GM23338 (cell line): ENCODE data around the gene INPP5D. TPM values are rescaled to one million over a fixed set of nuclear protein-coding genes. Genes with fewer than 3 reads are reported as not detected.

Experiments
- ATAC-seq: fragments of 200-7000 bp; cut with Tn5 transposase; 3 replicates; pipeline ENCODE4 v1.9.1; 2020
- DNase-seq: peaks from one replicate; pipeline ENCODE4 v3.0.0-alpha.2; 2015; ENCODE audit warnings: low spot score
- H2AFZ ChIP-seq: fragments of 200-600 bp; sonication (generic); 2 replicates; pipeline ENCODE4 v1.8.0; 2016; ENCODE audit warnings: antibody characterized with exemption, mild to moderate bottlenecking, moderate library complexity
- H3F3A ChIP-seq: fragments of 200-600 bp; sonication (generic); replicated peaks from 2 replicates; pipeline ENCODE4 v1.8.0; 2017; ENCODE audit warnings: antibody characterized with exemption, mixed run types, low read depth
- H3K27ac ChIP-seq: fragments of 200-600 bp; sonication (generic); 2 replicates; pipeline ENCODE4 v1.6.1; 2016; ENCODE audit warnings: low read depth
- H3K27me3 ChIP-seq: fragments of 200-600 bp; sonication (generic); 2 replicates; pipeline ENCODE4 v1.8.0; 2016; ENCODE audit warnings: mild to moderate bottlenecking, mixed run types, moderate library complexity; ENCODE audit not compliant: insufficient read depth
- H3K36me3 ChIP-seq: fragments of 200-600 bp; sonication (generic); 2 replicates; pipeline ENCODE4 v1.8.0; 2016; ENCODE audit warnings: mild to moderate bottlenecking; ENCODE audit not compliant: insufficient read depth
- H3K4me1 ChIP-seq: fragments of 200-600 bp; sonication (generic); 2 replicates; pipeline ENCODE4 v1.8.0; 2016; ENCODE audit warnings: mild to moderate bottlenecking, moderate library complexity; ENCODE audit not compliant: insufficient read depth
- H3K4me2 ChIP-seq: fragments of 200-600 bp; sonication (generic); 2 replicates; pipeline ENCODE4 v1.7.1; 2017; ENCODE audit warnings: mixed run types
- H3K4me3 ChIP-seq: fragments of 200-600 bp; sonication (generic); 2 replicates; pipeline ENCODE4 v1.6.1; 2016; ENCODE audit warnings: mixed run types
- H3K79me2 ChIP-seq: fragments of 200-600 bp; sonication (generic); replicated peaks from 2 replicates; pipeline ENCODE4 v1.8.0; 2017; ENCODE audit warnings: mild to moderate bottlenecking; ENCODE audit not compliant: insufficient read depth
- H3K9me2 ChIP-seq: fragments of 200-600 bp; sonication (generic); 2 replicates; pipeline ENCODE4 v1.8.0; 2017; ENCODE audit not compliant: insufficient read depth
- H4K20me1 ChIP-seq: fragments of 200-600 bp; sonication (generic); replicated peaks from 2 replicates; pipeline ENCODE4 v1.8.0; 2017; ENCODE audit warnings: mild to moderate bottlenecking; ENCODE audit not compliant: insufficient read depth
- H3K27ac Mint-ChIP-seq: 2 replicates; pipeline ENCODE4 v1.8.0; 2020; ENCODE audit warnings: inconsistent platforms, mild to moderate bottlenecking, moderate library complexity, mixed read lengths
- H3K27me3 Mint-ChIP-seq: 3 replicates; pipeline ENCODE4 v1.8.0; 2022; ENCODE audit warnings: low read depth, mild to moderate bottlenecking, moderate library complexity, mixed read lengths, inconsistent platforms; ENCODE audit not compliant: insufficient read depth, poor library complexity
- H3K36me3 Mint-ChIP-seq: 3 replicates; pipeline ENCODE4 v1.8.0; 2021; ENCODE audit warnings: low read depth, mild to moderate bottlenecking, inconsistent platforms, moderate library complexity, mixed read lengths
- H3K4me1 Mint-ChIP-seq: 3 replicates; pipeline ENCODE4 v1.8.0; 2020; ENCODE audit warnings: mild to moderate bottlenecking, inconsistent platforms, mixed read lengths
- H3K4me3 Mint-ChIP-seq: 3 replicates; pipeline ENCODE4 v1.8.0; 2021; ENCODE audit warnings: moderate library complexity, mild to moderate bottlenecking, inconsistent platforms, mixed read lengths
- H3K9me3 Mint-ChIP-seq: 3 replicates; pipeline ENCODE4 v1.8.0; 2020; ENCODE audit warnings: moderate library complexity, mild to moderate bottlenecking, inconsistent platforms, mixed read lengths
- CREB1 ChIP-seq: fragments of 250-450 bp; sonication (Bioruptor Pico); IDR thresholded peaks from 2 replicates; pipeline ENCODE4 v1.5.0; 2020; ENCODE audit warnings: low read depth, mild to moderate bottlenecking, moderate library complexity
- CTCF ChIP-seq, 2 experiments: fragments of 200-600 bp in 1 of 2; sonication (generic) in 1 of 2; conservative IDR thresholded peaks; 2 replicates each; pipeline versions ENCODE4 v1.5.1 to v1.6.1; 2016 to 2017; ENCODE audit warnings: antibody characterized with exemption in 2 of 2, low read depth in 2 of 2, mild to moderate bottlenecking in 2 of 2, moderate library complexity in 1 of 2
- ETS1 ChIP-seq: IDR thresholded peaks from 2 replicates; pipeline ENCODE4 v1.6.1; 2016; ENCODE audit warnings: antibody characterized with exemption
- POLR2AphosphoS5 ChIP-seq: IDR thresholded peaks from 2 replicates; pipeline ENCODE4 v1.6.1; 2016; ENCODE audit warnings: antibody characterized with exemption, low read depth
- REST ChIP-seq: IDR thresholded peaks from one replicate; pipeline ENCODE4 v1.6.1; 2018; ENCODE audit warnings: antibody characterized with exemption; ENCODE audit not compliant: unreplicated experiment
- ZNF114 ChIP-seq: fragments of 250-450 bp; sonication (Bioruptor Pico); IDR thresholded peaks from 2 replicates; pipeline ENCODE4 v1.5.0; 2020; ENCODE audit warnings: mild to moderate bottlenecking, moderate library complexity
- ZNF331 ChIP-seq: fragments of 250-450 bp; sonication (Bioruptor Pico); IDR thresholded peaks from 2 replicates; pipeline ENCODE4 v1.5.0; 2020; ENCODE audit warnings: low read depth, mild to moderate bottlenecking, moderate library complexity
- polyA plus RNA-seq: library from polyadenylated mRNA; unstranded; fragments of >200 nt; fragmentation: Nextera tagmentation; extraction: Ambion mirVana; gene quantifications from 2 replicates; pipeline ENCODE4 v1.2.1, GENCODE V29; 2016
- total RNA-seq: library from RNA; depleted of rRNA; stranded (reverse); fragments of >200 nt; shearing (Covaris generic); gene quantifications from 2 replicates; pipeline ENCODE4 v1.2.3, GENCODE V29; 2014

Gene INPP5D
- total and polyA plus RNA-seq, 2 experiments from 2014 or later: 6.6 to 8.3 TPM

GRCh38 chr2:233209117-233209532 lies 149.0 kb downstream of the INPP5D start (continued):
- no peak for TF ChIP-seq REST
- TF ChIP-seq POLR2AphosphoS5: no peak
- TF ChIP-seq ETS1: no peak

GRCh38 chr2:233209533-233210171 lies 149.5 kb downstream of the INPP5D start:
- Histone ChIP-seq H3K9me2 (no peaks in the 10 kb centered on the region), H3K27me3 (no peaks in the 10 kb centered on the region), H2AFZ (peak overlapping the region; percentile 89), H3K4me3 (peak overlapping the region; percentile 40; the same call in 1 of the 2 replicates), H3K27ac (peak overlapping the region; percentile 90), H3K4me2 (peak overlapping the region; percentile 74), H3K4me1 (peaks cover 20% of the 10 kb centered on the region), H3F3A (peaks cover 8% of the 10 kb centered on the region; the same call in 1 of the 2 replicates), H3K79me2 (no peaks in the 10 kb centered on the region), H4K20me1 (no peaks in the 10 kb centered on the region), H3K36me3 (no peaks in the 10 kb centered on the region)
- H3K27ac Mint-ChIP-seq: peak overlapping the region; percentile 85
- peaks cover 20% of the 10 kb centered on the region for H3K27me3 Mint-ChIP-seq
- H3K9me3 Mint-ChIP-seq: peaks cover 2% of the 10 kb centered on the region; the same call in 1 of the 3 replicates
- no peaks in the 10 kb centered on the region; the same call in 1 of the 3 replicates for H3K36me3 Mint-ChIP-seq
- ATAC-seq (peak; percentile 75), DNase-seq (peak; percentile 63)
- H3K4me1 Mint-ChIP-seq: peaks cover 35% of the 10 kb centered on the region
- peak overlapping the region; percentile 46 for H3K4me3 Mint-ChIP-seq
- TF ChIP-seq ZNF331 (CRISPR knock-in tag): no peak
- no peak for TF ChIP-seq REST
- TF ChIP-seq CTCF (conservative IDR thresholded peaks at IDR 0.05; ENCODE audit: low read depth in 2 of 2): 0 out of 4 replicates have a peak, but pooled peaks of 1 of the 2 experiments have one; percentile 4
- TF ChIP-seq ZNF114 (CRISPR knock-in tag): no peak
- no peak for TF ChIP-seq POLR2AphosphoS5
- no peak for TF ChIP-seq CREB1 (CRISPR knock-in tag)
